PFSK-1 (cell line): ENCODE results near the gene CTBP2.

Source experiments
- FOXP2 ChIP-seq: optimal IDR thresholded peaks from 2 replicates; pipeline ENCODE3; 2011; ENCODE audit warnings: borderline replicate concordance, control low read depth, inconsistent platforms; ENCODE audit not compliant: insufficient read depth; ENCODE audit errors: extremely low read length, extremely low read depth
- POLR2AphosphoS5 ChIP-seq: IDR thresholded peaks from 2 replicates; pipeline ENCODE4 v1.6.1; 2012; ENCODE audit warnings: low read depth, mild to moderate bottlenecking, control low read depth, low read length, moderate library complexity
- REST ChIP-seq, 2 experiments: IDR thresholded peaks; 2 replicates each; pipeline versions ENCODE4 v1.6.1 to v1.8.0; 2011 to 2012; ENCODE audit warnings: low read depth in 2 of 2, low read length in 2 of 2, control low read depth in 1 of 2, inconsistent platforms in 1 of 2, mild to moderate bottlenecking in 1 of 2, moderate library complexity in 1 of 2; ENCODE audit not compliant: insufficient read depth in 1 of 2
- SIN3A ChIP-seq: IDR thresholded peaks from 2 replicates; pipeline ENCODE4 v1.6.1; 2012; ENCODE audit warnings: mild to moderate bottlenecking, low read length, moderate library complexity, borderline replicate concordance; ENCODE audit not compliant: insufficient read depth
- TAF1 ChIP-seq: IDR thresholded peaks from 2 replicates; pipeline ENCODE4 v1.6.1; 2012; ENCODE audit warnings: low read length, control low read depth, borderline replicate concordance; ENCODE audit not compliant: insufficient read depth

CTBP2 gene

GRCh38 chr10:125029584-125030242 lies 130.7 kb downstream of the CTBP2 start:
- no peak for TF ChIP-seq REST (IDR thresholded peaks at IDR 0.05; ENCODE audit: insufficient read depth in 1 of 2, low read depth in 2 of 2, low read length in 2 of 2)
- no peak for TF ChIP-seq FOXP2
- no peak for TF ChIP-seq TAF1
- no peak for TF ChIP-seq SIN3A
- TF ChIP-seq POLR2AphosphoS5 = no peak

GRCh38 chr10:125027871-125028869 lies 132.2 kb downstream of the CTBP2 start:
- TF ChIP-seq SIN3A (no peak), TAF1 (no peak), FOXP2 (no peak), REST (IDR thresholded peaks at IDR 0.05; ENCODE audit: insufficient read depth in 1 of 2, low read depth in 2 of 2, low read length in 2 of 2) (no peak), POLR2AphosphoS5 (no peak)

- TF ChIP-seq REST (IDR thresholded peaks at IDR 0.05; ENCODE audit: insufficient read depth in 1 of 2, low read depth in 2 of 2, low read length in 2 of 2) (no peak), POLR2AphosphoS5 (no peak), FOXP2 (no peak), SIN3A (no peak), TAF1 (no peak)
Measured at GRCh38 chr10:125026974-125027735, 133.2 kb downstream of the CTBP2 start.

- no peak for TF ChIP-seq REST (IDR thresholded peaks at IDR 0.05; ENCODE audit: insufficient read depth in 1 of 2, low read depth in 2 of 2, low read length in 2 of 2)
- no peak for TF ChIP-seq POLR2AphosphoS5
- no peak for TF ChIP-seq TAF1
Measured at GRCh38 chr10:125026036-125026931, 134.1 kb downstream of the CTBP2 start.
